ENCODE data around the gene APOH.

GRCh38 chr17:66276328-66276937 is 47.2 kb upstream of the APOH start:
- TF ChIP-seq, protein P1, sequence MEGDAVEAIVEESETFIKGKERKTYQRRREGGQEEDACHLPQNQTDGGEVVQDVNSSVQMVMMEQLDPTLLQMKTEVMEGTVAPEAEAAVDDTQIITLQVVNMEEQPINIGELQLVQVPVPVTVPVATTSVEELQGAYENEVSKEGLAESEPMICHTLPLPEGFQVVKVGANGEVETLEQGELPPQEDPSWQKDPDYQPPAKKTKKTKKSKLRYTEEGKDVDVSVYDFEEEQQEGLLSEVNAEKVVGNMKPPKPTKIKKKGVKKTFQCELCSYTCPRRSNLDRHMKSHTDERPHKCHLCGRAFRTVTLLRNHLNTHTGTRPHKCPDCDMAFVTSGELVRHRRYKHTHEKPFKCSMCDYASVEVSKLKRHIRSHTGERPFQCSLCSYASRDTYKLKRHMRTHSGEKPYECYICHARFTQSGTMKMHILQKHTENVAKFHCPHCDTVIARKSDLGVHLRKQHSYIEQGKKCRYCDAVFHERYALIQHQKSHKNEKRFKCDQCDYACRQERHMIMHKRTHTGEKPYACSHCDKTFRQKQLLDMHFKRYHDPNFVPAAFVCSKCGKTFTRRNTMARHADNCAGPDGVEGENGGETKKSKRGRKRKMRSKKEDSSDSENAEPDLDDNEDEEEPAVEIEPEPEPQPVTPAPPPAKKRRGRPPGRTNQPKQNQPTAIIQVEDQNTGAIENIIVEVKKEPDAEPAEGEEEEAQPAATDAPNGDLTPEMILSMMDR (IDR thresholded peaks at IDR 0.05), result no peak
- TF ChIP-seq POLR2A (IDR thresholded peaks at IDR 0.05) (no peak), POLR2AphosphoS5 (IDR thresholded peaks at IDR 0.05; ENCODE audit: insufficient read depth in 1 of 2, low read depth in 1 of 2) (no peak)

Measured in vagina (tissue), 2 donors.